ENCODE measurements around the gene RNF10.

DNA sequence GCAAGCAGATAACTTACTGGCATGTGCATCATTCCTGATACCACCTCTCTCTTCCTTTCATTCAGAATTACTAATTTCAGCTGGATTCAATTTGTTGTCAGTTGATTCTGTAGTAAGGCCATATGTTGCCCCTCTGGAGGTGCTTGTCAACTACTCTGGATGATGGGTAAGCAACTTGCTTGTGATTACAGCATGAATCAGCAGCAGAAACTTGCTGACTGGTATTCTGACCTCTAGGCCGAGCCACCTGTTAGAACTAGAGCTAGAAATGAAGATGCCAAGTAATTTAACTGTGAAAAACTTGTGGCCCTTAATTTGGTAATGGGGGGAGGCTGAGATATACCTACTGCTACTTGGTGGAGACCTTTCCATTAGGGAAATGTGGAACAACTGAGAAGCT lies 5.1 kb downstream of the RNF10 start:
- TF ChIP-seq, protein P1, sequence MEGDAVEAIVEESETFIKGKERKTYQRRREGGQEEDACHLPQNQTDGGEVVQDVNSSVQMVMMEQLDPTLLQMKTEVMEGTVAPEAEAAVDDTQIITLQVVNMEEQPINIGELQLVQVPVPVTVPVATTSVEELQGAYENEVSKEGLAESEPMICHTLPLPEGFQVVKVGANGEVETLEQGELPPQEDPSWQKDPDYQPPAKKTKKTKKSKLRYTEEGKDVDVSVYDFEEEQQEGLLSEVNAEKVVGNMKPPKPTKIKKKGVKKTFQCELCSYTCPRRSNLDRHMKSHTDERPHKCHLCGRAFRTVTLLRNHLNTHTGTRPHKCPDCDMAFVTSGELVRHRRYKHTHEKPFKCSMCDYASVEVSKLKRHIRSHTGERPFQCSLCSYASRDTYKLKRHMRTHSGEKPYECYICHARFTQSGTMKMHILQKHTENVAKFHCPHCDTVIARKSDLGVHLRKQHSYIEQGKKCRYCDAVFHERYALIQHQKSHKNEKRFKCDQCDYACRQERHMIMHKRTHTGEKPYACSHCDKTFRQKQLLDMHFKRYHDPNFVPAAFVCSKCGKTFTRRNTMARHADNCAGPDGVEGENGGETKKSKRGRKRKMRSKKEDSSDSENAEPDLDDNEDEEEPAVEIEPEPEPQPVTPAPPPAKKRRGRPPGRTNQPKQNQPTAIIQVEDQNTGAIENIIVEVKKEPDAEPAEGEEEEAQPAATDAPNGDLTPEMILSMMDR (IDR thresholded peaks at IDR 0.05): no peak
- TF ChIP-seq SIN3A (IDR thresholded peaks at IDR 0.05; ENCODE audit: borderline replicate concordance, insufficient read depth, low read depth, low read length): no peak

Data from Panc1 (cell line).